Esophagus squamous epithelium (tissue), 5 donors: ENCODE measurements around the gene BCAR3. TPM values are rescaled to one million over a fixed set of nuclear protein-coding genes. Genes with fewer than 3 reads are reported as not detected.

Experiments
- DNase-seq: peaks from one replicate; lab custom pipeline; 2025; lab: John Stamatoyannopoulos, UW
- H3K27ac ChIP-seq, 4 donors: fragments of 200-600 bp; sonication (generic); one replicate each; pipeline ENCODE4 v1.5.1; 2016 to 2019; ENCODE audit warnings: mild to moderate bottlenecking in 1 of 4
- H3K27me3 ChIP-seq, 4 donors: fragments of 200-600 bp; sonication (generic); 1 replicate in 3 of 4; 2 replicates in 1 of 4; pipeline versions ENCODE4 v1.5.1 to v1.6.0; 2017 to 2021; ENCODE audit warnings: antibody characterized with exemption in 1 of 4
- H3K36me3 ChIP-seq, 3 donors: fragments of 200-600 bp; sonication (generic); one replicate each; pipeline ENCODE4 v1.5.1; 2016 to 2019
- H3K4me1 ChIP-seq, 3 donors: fragments of 200-600 bp; sonication (generic); one replicate each; pipeline ENCODE4 v1.5.1; 2017 to 2019
- H3K4me3 ChIP-seq, 4 donors: fragments of 200-600 bp; sonication (generic); 1 replicate in 3 of 4; 2 replicates in 1 of 4; pipeline ENCODE4 v1.5.1; 2016 to 2019; ENCODE audit warnings: mild to moderate bottlenecking in 2 of 4, moderate library complexity in 1 of 4
- H3K9me3 ChIP-seq, 3 donors: fragments of 200-600 bp; sonication (generic); one replicate each; pipeline ENCODE4 v1.5.1; 2016 to 2019
- CTCF ChIP-seq, 6 experiments: fragments of 450-650 bp in 4 of 6; fragments of 200-600 bp in 2 of 6; sonication (generic) in 2 of 6; IDR thresholded peaks; one replicate each; pipeline ENCODE4 v1.5.1; 2016 to 2019; ENCODE audit warnings: antibody characterized with exemption in 6 of 6, mild to moderate bottlenecking in 4 of 6, moderate library complexity in 4 of 6
- POLR2A ChIP-seq, 4 donors: fragments of 450-650 bp; IDR thresholded peaks; one replicate each; pipeline ENCODE4 v1.6.1; 2017; ENCODE audit warnings: antibody characterized with exemption in 4 of 4, mild to moderate bottlenecking in 4 of 4, moderate library complexity in 3 of 4
- WGBS, 2 donors: methylation state at CpG; one replicate each; pipeline ENCODE4 v1.1.5; 2018; 5-methylcytosine and 5-hydroxymethylcytosine counted together
- intact Hi-C: fragments of 100-400 bp; cut with DNase I; formaldehyde crosslinking; loops from one replicate; pipeline ENCODE4 v1.15.0; 2022
- total RNA-seq, 4 donors: library from RNA; depleted of rRNA; stranded (reverse); fragments of >200 nt; gene quantifications; one replicate each; pipeline ENCODE4 v1.1.0, GENCODE V29; 2016
- donor health status: DM: yes; HTN: yes; CAD: no.

BCAR3 gene
- total RNA-seq, 4 donors from 2014 or later = 6.9 to 17.5 (median 9.4) TPM

GRCh38 chr1:93588206-93588605 lies 93.4 kb downstream of the BCAR3 start:
- DNase-seq = no peak
- H3K4me3 ChIP-seq = no peak overlapping the region
- TF ChIP-seq CTCF (IDR thresholded peaks at IDR 0.05) (no peak), POLR2A (IDR thresholded peaks at IDR 0.05) (no peak)
- H3K9me3 ChIP-seq = no peaks in the 10 kb centered on the region
- H3K36me3 ChIP-seq = peaks cover 0 to 61% (median 0%) of the 10 kb centered on the region in 3 donors
- peaks cover 9 to 43% (median 23%) of the 10 kb centered on the region in 3 donors for H3K4me1 ChIP-seq
- no peak overlapping the region for H3K27ac ChIP-seq
- no peaks in the 10 kb centered on the region for H3K27me3 ChIP-seq
- 65 to 80% methylated on average over 6 of the region's 6 CpGs for WGBS, 2 donors
- intact Hi-C loops = no loop called here

- TF ChIP-seq CTCF (IDR thresholded peaks at IDR 0.05) (no peak), POLR2A (IDR thresholded peaks at IDR 0.05) (no peak)
- intact Hi-C loops = no loop called here
- Histone ChIP-seq H3K36me3 (peaks cover 0 to 70% (median 0%) of the 10 kb centered on the region in 3 donors), H3K27me3 (no peaks in the 10 kb centered on the region), H3K4me3 (no peak overlapping the region), H3K4me1 (peaks cover 6 to 35% (median 15%) of the 10 kb centered on the region in 3 donors), H3K9me3 (no peaks in the 10 kb centered on the region), H3K27ac (no peak overlapping the region)
- WGBS, 2 donors = 92 to 94% methylated on average over 5 of the region's 5 CpGs
- no peak for DNase-seq
These were observed 94.3 kb downstream of the BCAR3 start for GRCh38 chr1:93587354-93587753.

GRCh38 chr1:93585059-93585966 lies 96.3 kb downstream of the BCAR3 start:
- DNase-seq = no peak
- no peaks in the 10 kb centered on the region for H3K9me3 ChIP-seq
- intact Hi-C loops = no loop called here
- peak overlapping the region; percentile 48 to 76 (median 66) for H3K27ac ChIP-seq
- 48 to 72% methylated on average over 11 to 12 of the region's 13 CpGs for WGBS, 2 donors
- peaks cover 0 to 73% (median 0%) of the 10 kb centered on the region in 3 donors for H3K36me3 ChIP-seq
- H3K4me1 ChIP-seq = peaks cover 0 to 27% (median 13%) of the 10 kb centered on the region in 3 donors
- H3K4me3 ChIP-seq = peak overlapping the region in 2 of 4 donors; percentile 23 to 24
- H3K27me3 ChIP-seq = no peaks in the 10 kb centered on the region
- TF ChIP-seq POLR2A (IDR thresholded peaks at IDR 0.05) = no peak
- no peak for TF ChIP-seq CTCF (IDR thresholded peaks at IDR 0.05)

- intact Hi-C loops = no loop called here
- peaks cover 0 to 70% (median 0%) of the 10 kb centered on the region in 3 donors for H3K36me3 ChIP-seq
- peak overlapping the region; percentile 38 to 76 (median 66) for H3K27ac ChIP-seq
- 65 to 67% methylated on average over 5 to 9 of the region's 9 CpGs for WGBS, 2 donors
- no peak for TF ChIP-seq CTCF (IDR thresholded peaks at IDR 0.05)
- TF ChIP-seq POLR2A (IDR thresholded peaks at IDR 0.05) = no peak
- no peaks in the 10 kb centered on the region for H3K27me3 ChIP-seq
- peak overlapping the region in 2 of 4 donors; percentile 23 to 24 for H3K4me3 ChIP-seq
- H3K4me1 ChIP-seq = peaks cover 0 to 36% (median 21%) of the 10 kb centered on the region in 3 donors
- no peak for DNase-seq
- H3K9me3 ChIP-seq = no peaks in the 10 kb centered on the region
These were observed 97.2 kb downstream of the BCAR3 start for GRCh38 chr1:93584261-93585003.
